KBM-7 (cell line): ENCODE measurements around the gene MMP24OS.

ENCODE experiments used
- DNase-seq: peaks from one replicate; pipeline ENCODE4 v3.0.0-alpha.2; 2015
- in situ Hi-C: fragments of 300-500 bp; cut with MboI; formaldehyde crosslinking; loops from 2 replicates; pipeline ENCODE4 v1.14.3; 2020; ENCODE audit warnings: low sequenced_read_pairs, low pct_unique_long_range_greater_than_20kb, mixed read lengths

Gene MMP24OS

GRCh38 chr20:35281506-35282101, 3.7 kb upstream of the MMP24OS start:
- in situ Hi-C loops: no loop called here
- no peak for DNase-seq

GRCh38 chr20:35280523-35280922, 2.6 kb upstream of the MMP24OS start:
- no peak for DNase-seq
- in situ Hi-C loops: no loop called here

GRCh38 chr20:35279533-35280174, 1.7 kb upstream of the MMP24OS start:
- DNase-seq: no peak
- in situ Hi-C loops: no loop called here

- no peak for DNase-seq
- in situ Hi-C loops: no loop called here
Observed at GRCh38 chr20:35279040-35279439, 1.1 kb upstream of the MMP24OS start.

- DNase-seq: no peak
- in situ Hi-C loops: no loop called here
Observed at GRCh38 chr20:35277127-35277526, 795 bp downstream of the MMP24OS start.

GRCh38 chr20:35276408-35276807, 1.5 kb downstream of the MMP24OS start:
- in situ Hi-C loops: no loop called here
- no peak for DNase-seq

GRCh38 chr20:35275741-35276251, 2.1 kb downstream of the MMP24OS start:
- no peak for DNase-seq
- in situ Hi-C loops: no loop called here

GRCh38 chr20:35274172-35275092, 3.5 kb downstream of the MMP24OS start:
- in situ Hi-C loops: loop anchor here (25.0 kb wide), 1 partner anchor 437 kb away; the partner anchor contains the start of gene NCOA6

GRCh38 chr20:35273449-35274171, 4.3 kb downstream of the MMP24OS start:
- no peak for DNase-seq
- in situ Hi-C loops: loop anchor here (25.0 kb wide), 1 partner anchor 436 kb away; the partner anchor contains the start of gene NCOA6

More at GRCh38 chr20:35274172-35275092, 3.5 kb downstream of the MMP24OS start:
- DNase-seq: no peak

GRCh38 chr20:35271904-35272303, 6.0 kb downstream of the MMP24OS start:
- no peak for DNase-seq
- in situ Hi-C loops: loop anchor here (25.0 kb wide), 1 partner anchor 435 kb away; the partner anchor contains the start of gene NCOA6

- in situ Hi-C loops: loop anchor here (25.0 kb wide), 1 partner anchor 434 kb away; the partner anchor contains the start of gene NCOA6
- DNase-seq: no peak
Observed at GRCh38 chr20:35271073-35271882, 6.6 kb downstream of the MMP24OS start.

GRCh38 chr20:35270021-35270902, 7.7 kb downstream of the MMP24OS start:
- DNase-seq: no peak
- in situ Hi-C loops: loop anchor here (25.0 kb wide), 1 partner anchor 433 kb away; the partner anchor contains the start of gene NCOA6

GRCh38 chr20:35269055-35269781, 8.7 kb downstream of the MMP24OS start:
- in situ Hi-C loops: loop anchor here (25.0 kb wide), 1 partner anchor 432 kb away; the partner anchor contains the start of gene NCOA6
- peak; percentile 69 for DNase-seq

- DNase-seq: no peak
- in situ Hi-C loops: loop anchor here (25.0 kb wide), 1 partner anchor 430 kb away; the partner anchor contains the start of gene NCOA6
Observed at GRCh38 chr20:35267092-35267491, 10.8 kb downstream of the MMP24OS start.

- DNase-seq: peak; percentile 15
- in situ Hi-C loops: loop anchor here (25.0 kb wide), 1 partner anchor 427 kb away; the partner anchor contains the start of gene NCOA6
Observed at GRCh38 chr20:35264755-35265154, 13.2 kb downstream of the MMP24OS start.
